ENCODE data around the gene SPDYA. TPM values are rescaled to one million over a fixed set of nuclear protein-coding genes. Genes with fewer than 3 reads are reported as not detected.
A peak's percentile ranks its signal among the peaks of the same experiment; 100 is the strongest.

SPDYA gene
- total RNA-seq, 1 donor from 2014 or later: 1.2 TPM

- DNase-seq (ENCODE audit: low spot score): no peak
Measured at GRCh38 chr2:28824870-28825269, 14.2 kb downstream of the SPDYA start.

- DNase-seq (ENCODE audit: low spot score): no peak
Measured at GRCh38 chr2:28828382-28828781, 17.7 kb downstream of the SPDYA start.

DNA sequence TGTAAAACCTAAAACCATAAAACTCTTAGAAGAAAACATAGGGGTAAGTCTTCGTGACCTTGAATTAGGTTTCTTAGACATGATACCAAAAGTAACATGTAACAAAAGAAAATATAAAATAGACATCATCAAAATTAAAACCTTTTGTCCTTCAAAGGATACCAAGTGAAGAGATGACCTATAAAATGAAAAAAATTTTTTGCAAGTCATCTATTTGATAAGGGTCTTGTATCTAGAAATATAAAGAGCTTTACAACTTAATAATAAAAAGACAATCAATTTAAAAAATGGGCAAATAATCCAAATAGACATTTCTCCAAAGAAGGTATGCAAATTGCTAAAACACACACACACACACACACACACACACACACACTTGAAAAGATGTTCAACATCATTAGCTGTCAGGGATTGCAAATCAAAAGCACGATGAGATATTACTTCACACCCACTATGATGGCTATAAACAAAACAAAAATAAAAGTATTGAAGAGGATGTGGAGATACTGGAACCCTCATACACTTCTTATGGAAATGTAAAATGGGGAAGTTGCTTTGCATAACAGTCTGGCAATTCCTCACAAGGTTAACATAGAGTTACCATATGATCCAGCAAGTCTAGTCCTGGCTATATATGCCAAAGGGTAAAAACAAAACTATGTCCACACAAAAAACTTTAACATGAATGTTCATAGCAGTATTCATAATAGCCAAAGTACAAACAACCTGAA is 23.3 kb downstream of the SPDYA start:
- DNase-seq (ENCODE audit: low spot score): no peak

DNA sequence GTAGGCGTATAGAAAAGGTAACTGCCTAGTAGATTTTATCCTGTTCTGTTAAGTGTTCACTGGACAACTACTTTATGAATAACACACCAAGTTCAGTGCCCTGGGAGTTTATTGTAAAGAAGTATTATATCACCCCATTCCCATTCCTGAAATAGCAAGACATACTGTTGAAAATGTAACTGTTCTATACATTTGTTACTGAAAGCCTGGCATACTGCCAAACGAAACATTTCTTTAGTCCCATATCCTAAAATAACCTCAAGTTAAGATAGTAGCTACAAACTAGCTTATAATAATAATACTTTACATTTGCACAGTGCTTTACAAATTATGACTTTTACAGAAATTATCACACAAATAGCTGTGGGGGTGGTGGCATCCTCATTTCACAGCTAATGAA is 25.1 kb downstream of the SPDYA start:
- peak; percentile 11 for DNase-seq (ENCODE audit: low spot score)

DNA sequence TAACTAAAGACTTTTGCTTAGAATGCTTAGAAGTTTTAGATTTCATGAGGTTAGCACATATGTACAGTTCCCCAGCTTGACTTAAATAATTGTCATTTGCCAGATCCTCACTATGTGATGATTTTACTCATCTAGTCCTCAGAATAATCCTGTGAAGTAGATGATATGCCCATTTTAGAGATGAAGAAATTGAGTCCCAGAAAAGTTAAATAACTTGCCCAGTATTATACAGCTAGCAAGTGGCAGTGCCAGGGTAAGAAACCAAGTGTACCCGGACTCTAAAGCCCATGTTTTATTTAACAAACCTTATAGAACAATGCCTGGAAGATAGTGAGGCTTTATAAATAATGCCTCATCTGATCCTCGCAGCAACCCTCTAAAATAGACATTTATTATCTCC is 28.3 kb downstream of the SPDYA start:
- DNase-seq (ENCODE audit: low spot score): no peak

GRCh38 chr2:28842042-28842441 is 31.4 kb downstream of the SPDYA start:
- peak; percentile 5 for DNase-seq (ENCODE audit: low spot score)

DNA sequence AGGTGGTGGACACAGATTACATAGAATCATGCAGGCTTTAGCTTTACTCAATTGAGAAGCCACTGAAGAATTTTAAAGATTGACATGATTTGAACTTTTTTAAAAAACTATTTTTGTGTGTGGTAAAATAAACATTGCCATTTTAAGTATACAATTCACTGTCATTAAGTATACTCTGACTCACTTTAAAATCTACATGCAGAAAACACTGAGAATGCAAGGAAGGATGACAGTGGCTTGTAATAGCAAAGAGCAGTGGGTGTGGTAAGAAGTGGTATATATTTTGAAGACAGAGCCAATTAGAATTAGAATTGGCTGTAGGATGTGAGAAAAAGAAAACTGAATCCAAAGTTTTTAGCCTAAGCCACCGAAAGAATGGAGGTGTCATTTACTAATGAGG is 44.6 kb downstream of the SPDYA start:
- DNase-seq (ENCODE audit: low spot score): no peak

DNA sequence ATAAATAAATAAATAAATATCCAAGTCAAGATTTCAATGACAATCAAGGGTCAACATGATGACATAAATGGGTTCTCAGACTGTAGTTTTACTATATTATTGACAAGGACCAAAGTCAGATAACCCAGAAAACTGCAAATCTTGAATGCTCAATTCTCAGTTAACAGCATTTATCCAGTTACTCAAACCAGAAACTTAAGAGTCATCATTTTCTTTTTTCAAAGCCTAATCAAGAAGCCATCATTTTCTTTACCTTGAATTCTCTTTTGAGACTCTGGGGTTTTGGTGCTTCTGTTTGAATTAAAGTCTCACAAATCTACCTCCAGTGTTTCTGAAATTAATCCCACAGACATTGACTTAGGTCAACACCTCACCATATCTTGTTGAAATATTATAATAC is 45.3 kb downstream of the SPDYA start:
- no peak for DNase-seq (ENCODE audit: low spot score)

DNA sequence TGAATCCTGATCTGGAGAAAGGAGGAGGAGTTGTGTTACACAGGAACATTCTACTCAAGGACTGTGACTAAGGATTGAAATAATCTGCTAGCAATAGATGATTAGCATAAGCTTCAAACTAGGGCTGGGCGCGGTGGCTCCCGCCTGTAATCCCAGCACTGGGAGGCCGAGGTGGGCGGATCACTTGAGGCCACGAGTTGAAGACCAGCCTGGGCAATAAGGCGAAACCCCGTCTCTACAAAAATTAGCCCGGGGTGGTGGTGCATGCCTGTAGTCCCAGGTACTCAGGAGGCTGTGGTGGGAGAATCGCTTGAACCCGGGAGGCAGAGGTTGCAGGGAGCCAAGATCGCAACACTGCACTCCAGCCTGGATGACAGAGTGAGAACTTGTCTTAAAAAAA is 58.0 kb downstream of the SPDYA start:
- no peak for DNase-seq (ENCODE audit: low spot score)

DNA sequence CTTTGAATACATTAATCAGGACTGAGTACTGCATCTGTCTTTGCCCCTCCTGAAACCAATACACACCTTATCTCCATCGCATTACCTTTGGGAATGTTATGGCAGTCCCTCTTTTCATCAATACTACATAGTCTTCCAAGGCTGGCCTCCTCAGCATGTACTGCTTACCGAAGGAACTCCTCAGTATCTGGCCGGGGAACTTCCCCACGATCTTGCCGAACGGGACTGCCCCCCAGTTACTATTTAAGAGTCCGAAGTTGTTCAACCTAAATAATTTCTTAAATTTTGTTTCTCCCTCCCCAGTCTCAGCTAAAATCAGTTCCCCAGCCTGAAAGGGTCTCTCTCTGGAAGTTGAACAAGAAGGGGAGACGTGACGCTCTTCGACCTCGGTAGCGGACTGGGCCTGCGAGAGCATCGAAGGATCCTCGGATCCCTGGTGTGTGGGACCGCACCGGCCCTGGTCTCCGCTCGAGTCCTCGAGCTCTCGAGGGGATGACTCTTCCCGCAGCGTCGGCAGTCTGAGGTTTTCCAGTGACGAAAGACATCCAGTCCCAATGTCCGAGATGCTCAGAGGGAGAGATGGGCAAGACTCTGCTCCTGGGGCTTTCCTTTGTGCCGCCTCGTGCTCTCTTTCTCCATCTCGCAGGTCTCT is 59.0 kb downstream of the SPDYA start:
- DNase-seq (ENCODE audit: low spot score): no peak

GRCh38 chr2:28870146-28870891 is 59.7 kb downstream of the SPDYA start, which contains the start of gene TRMT61B:
Gene TRMT61B (minus strand): TSS chr2:28870309. CDS start chr2:28870277, 32 bp downstream.
- peak; percentile 97 for DNase-seq (ENCODE audit: low spot score)

DNA sequence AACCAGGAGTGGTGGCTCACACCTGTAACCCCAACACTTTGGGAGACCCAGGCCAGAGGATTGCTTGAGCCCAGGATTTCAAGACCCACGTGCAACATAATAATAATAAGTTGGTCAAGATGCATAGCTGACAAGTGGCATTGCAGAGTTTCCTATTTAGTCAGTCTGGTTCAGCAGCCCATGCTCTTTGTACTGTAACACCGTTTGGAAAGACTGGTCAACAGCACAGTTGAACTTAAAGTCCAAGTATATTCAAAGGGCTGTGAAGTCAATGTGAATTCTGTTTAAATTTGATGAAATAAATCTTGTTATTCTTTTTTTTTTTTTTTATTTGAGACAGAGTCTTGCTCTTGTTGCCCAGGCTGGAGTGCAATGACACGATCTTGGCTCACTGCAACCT is 61.0 kb downstream of the SPDYA start:
- no peak for DNase-seq (ENCODE audit: low spot score)

DNA sequence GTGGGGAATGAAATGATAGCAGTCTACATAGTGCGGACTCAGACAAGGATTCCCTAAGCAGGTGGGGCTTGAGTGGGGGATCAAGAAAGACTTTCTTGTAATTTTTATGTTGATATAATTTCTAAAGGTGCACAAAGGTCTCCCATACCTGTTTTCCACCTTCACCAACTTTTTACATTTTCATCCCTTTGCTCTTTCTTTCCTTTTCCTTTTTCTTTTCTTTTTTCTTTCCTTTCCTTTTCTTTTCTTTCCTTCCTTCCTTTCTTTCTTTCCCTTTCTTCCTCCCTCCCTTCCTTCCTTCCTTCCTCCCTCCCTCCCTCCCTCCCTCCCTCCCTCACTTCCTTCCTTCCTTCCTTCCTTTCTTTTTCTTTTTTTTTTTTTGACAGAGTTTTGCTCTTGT is 69.6 kb downstream of the SPDYA start:
- no peak for DNase-seq (ENCODE audit: low spot score)

DNA sequence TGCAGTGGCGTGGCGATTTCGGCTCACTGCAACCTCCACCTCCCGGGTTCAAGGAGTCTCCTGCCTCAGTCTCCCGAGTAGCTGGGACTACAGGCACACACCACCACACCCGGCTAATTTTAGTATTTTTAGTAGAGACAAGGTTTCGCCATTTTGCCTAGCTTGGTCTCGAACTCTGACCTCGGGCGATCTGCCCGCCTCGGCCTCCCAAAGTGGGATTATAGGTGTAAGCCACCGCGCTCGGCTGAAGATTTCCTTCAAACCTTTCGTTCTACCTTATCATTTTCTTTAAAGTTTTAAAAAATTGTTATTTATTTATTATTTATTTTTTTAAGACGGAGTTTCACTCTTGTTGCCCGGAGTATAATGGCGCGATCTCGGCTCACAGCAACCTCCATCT is 82.9 kb downstream of the SPDYA start:
- DNase-seq (ENCODE audit: low spot score): no peak

DNA sequence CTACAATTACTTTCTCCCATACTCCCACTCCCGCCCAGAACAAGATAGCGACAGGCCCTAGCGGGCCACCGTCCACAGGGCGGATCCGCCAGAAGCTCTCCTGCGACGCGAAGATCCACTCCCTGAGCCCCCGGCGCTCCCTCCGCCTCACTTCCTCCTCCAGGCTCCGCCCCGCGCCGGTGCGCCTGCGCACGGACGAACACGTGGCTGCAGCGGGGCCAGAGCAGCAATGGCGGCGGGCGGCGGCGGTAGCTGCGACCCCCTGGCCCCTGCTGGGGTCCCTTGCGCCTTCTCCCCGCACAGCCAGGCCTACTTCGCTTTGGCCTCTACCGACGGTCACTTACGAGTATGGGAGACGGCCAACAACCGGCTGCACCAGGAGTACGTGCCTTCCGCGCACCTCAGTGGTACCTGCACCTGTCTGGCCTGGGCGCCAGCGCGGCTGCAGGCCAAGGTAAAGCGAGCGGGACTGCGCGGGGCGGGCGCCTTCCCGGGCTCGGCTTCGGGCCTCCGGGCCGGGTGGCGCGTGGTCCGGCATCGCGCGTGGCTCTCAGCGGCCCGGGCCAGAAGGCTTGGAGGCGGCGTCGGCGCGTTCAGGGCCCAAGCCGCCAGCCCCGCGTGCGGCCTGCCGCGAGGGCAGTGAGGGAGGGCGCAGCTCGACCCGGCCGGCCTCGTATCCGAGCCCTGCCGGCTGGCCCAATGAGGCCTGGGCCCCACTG is 84.0 kb downstream of the SPDYA start, which contains the start of gene WDR43:
WDR43 (plus strand) TSS at position 198 of the 719 bp plus-strand sequence; CDS start at position 230, 32 bp downstream.
- peak; percentile 99 for DNase-seq (ENCODE audit: low spot score)

- DNase-seq (ENCODE audit: low spot score): no peak
Measured at GRCh38 chr2:28895189-28895893, 84.7 kb downstream of the SPDYA start.

DNA sequence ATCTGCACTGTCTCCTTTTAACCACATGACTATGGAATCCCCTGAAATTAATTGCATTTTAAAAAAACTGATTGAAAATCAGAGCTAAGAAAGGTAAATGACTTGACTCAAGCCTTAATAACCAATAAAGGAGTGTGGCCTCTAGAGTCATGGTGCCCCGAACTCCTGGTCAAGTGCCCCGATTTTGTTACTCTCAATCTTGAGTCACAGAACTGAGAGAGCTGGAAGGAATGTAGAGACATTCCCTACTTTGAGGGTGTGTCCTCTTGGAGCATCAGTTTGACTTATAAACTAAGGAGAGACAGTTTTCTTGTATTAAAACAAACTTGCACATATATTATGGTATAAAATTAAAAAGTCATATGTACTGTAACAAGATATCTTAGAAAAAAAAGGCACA is 86.3 kb downstream of the SPDYA start:
- no peak for DNase-seq (ENCODE audit: low spot score)

GRCh38 chr2:28898048-28898447 is 87.4 kb downstream of the SPDYA start:
- DNase-seq (ENCODE audit: low spot score): no peak

Data from umbilical cord (tissue), 2 donors.